H1 (cell line): ENCODE measurements around the gene PLEKHA3. TPM values are rescaled to one million over a fixed set of nuclear protein-coding genes. Genes with fewer than 3 reads are reported as not detected.

Experiments
- CTCF ChIA-PET: fragments of 300-600 bp; sonication (Branson Sonifier 250); formaldehyde crosslinking; loops from one replicate; lab custom pipeline; 2021; ENCODE audit not compliant: partially characterized antibody; lab: Charles Lee
- POLR2A ChIA-PET: fragments of 300-600 bp; sonication (Branson Sonifier 250); formaldehyde crosslinking; loops from one replicate; lab custom pipeline; 2021; ENCODE audit warnings: inconsistent platforms; ENCODE audit not compliant: partially characterized antibody; lab: Charles Lee
- DNase-seq, 2 experiments: peaks; one replicate each; pipeline versions ENCODE4 v3.0.0 to v3.0.0-alpha.2; 2010 to 2022; ENCODE audit warnings: low spot score in 2 of 2, low read depth in 1 of 2, mixed read lengths in 1 of 2
- FAIRE-seq: peaks from 2 replicates; lab custom pipeline; 2011; peaks lifted over from hg19 to GRCh38; lab: Jason Lieb, UNC
- H2AFZ ChIP-seq: 2 replicates; pipeline ENCODE4 v1.8.1; 2012; ENCODE audit warnings: low read length, inconsistent platforms
- H2AK5ac ChIP-seq: 2 replicates; pipeline ENCODE4 v1.6.1; 2013; ENCODE audit warnings: low read depth, low read length
- H2BK120ac ChIP-seq: replicated peaks from 2 replicates; pipeline ENCODE3; 2013; ENCODE audit warnings: low read depth, low read length, inconsistent platforms
- H2BK12ac ChIP-seq: 2 replicates; pipeline ENCODE4 v1.6.1; 2013; ENCODE audit warnings: low read depth, low read length
- H2BK15ac ChIP-seq: 2 replicates; pipeline ENCODE4 v1.6.1; 2013; ENCODE audit warnings: low read length
- H2BK20ac ChIP-seq: 2 replicates; pipeline ENCODE4 v1.6.1; 2013; ENCODE audit warnings: low read length
- H2BK5ac ChIP-seq: 2 replicates; pipeline ENCODE4 v1.6.1; 2013; ENCODE audit warnings: low read depth, low read length
- H3K14ac ChIP-seq: 2 replicates; pipeline ENCODE4 v1.6.1; 2013; ENCODE audit warnings: inconsistent platforms; ENCODE audit not compliant: insufficient read length
- H3K18ac ChIP-seq: 2 replicates; pipeline ENCODE4 v1.6.1; 2013; ENCODE audit warnings: low read length; ENCODE audit errors: extremely low read depth
- H3K23ac ChIP-seq: 2 replicates; pipeline ENCODE4 v1.6.1; 2013; ENCODE audit warnings: inconsistent platforms; ENCODE audit not compliant: insufficient read length
- H3K23me2 ChIP-seq: 2 replicates; pipeline ENCODE4 v1.6.1; 2013; ENCODE audit warnings: low read depth, low read length
- H3K27ac ChIP-seq: 2 replicates; pipeline ENCODE4 v1.6.1; 2011; ENCODE audit warnings: low read depth, low read length, inconsistent platforms
- H3K27me3 ChIP-seq, 4 experiments: replicated peaks in 1 of 4; 1 replicate in 1 of 4; 2 replicates in 3 of 4; pipeline versions ENCODE4 v1.6.1 to v1.8.1; 2011 to 2013; ENCODE audit warnings: low read length in 3 of 4, mild to moderate bottlenecking in 3 of 4, inconsistent platforms in 2 of 4, mixed read lengths in 2 of 4, moderate library complexity in 1 of 4; ENCODE audit not compliant: control insufficient read depth in 3 of 4, insufficient read depth in 3 of 4; ENCODE audit errors: extremely low read depth in 1 of 4
- H3K36me3 ChIP-seq, 4 experiments: 2 replicates each; pipeline versions ENCODE4 v1.6.1 to v1.8.1; 2011 to 2013; ENCODE audit warnings: mild to moderate bottlenecking in 4 of 4, low read length in 3 of 4, moderate library complexity in 2 of 4, control low read depth in 1 of 4, inconsistent platforms in 1 of 4; ENCODE audit not compliant: insufficient read depth in 4 of 4, control insufficient read depth in 2 of 4
- H3K4ac ChIP-seq: replicated peaks from 2 replicates; pipeline ENCODE3; 2013; ENCODE audit warnings: low read length, low read depth, mixed read lengths, inconsistent platforms; ENCODE audit not compliant: insufficient read length
- H3K4me1 ChIP-seq, 4 experiments: replicated peaks in 1 of 4; 1 replicate in 1 of 4; 2 replicates in 3 of 4; pipeline versions ENCODE4 v1.6.1 to v1.8.1; 2011 to 2013; ENCODE audit warnings: low read length in 3 of 4, inconsistent platforms in 2 of 4, mixed read lengths in 1 of 4; ENCODE audit not compliant: insufficient read depth in 4 of 4, control insufficient read depth in 3 of 4
- H3K4me2 ChIP-seq, 2 experiments: 2 replicates each; pipeline versions ENCODE4 v1.6.1 to v1.8.1; 2011 to 2013; ENCODE audit warnings: low read depth in 2 of 2, low read length in 2 of 2, control low read depth in 1 of 2, inconsistent platforms in 1 of 2, mild to moderate bottlenecking in 1 of 2; ENCODE audit not compliant: insufficient read depth in 1 of 2
- H3K4me3 ChIP-seq, 4 experiments: fragments of 200-600, 300-600 bp in 1 of 4; sonication (generic), shearing (Covaris generic), sonication (Bioruptor Twin) in 1 of 4; 2 replicates each; pipeline versions ENCODE4 v1.5.1 to v1.8.1; 2011 to 2016; ENCODE audit warnings: low read length in 4 of 4, low read depth in 3 of 4, control low read depth in 2 of 4, inconsistent platforms in 2 of 4, mild to moderate bottlenecking in 2 of 4, mixed read lengths in 1 of 4, moderate library complexity in 1 of 4; ENCODE audit not compliant: insufficient read depth in 2 of 4; ENCODE audit errors: extremely low read depth in 1 of 4
- H3K56ac ChIP-seq: replicated peaks from 2 replicates; pipeline ENCODE3; 2013; ENCODE audit warnings: low read depth, mild to moderate bottlenecking, mixed read lengths, low read length, inconsistent platforms; ENCODE audit not compliant: insufficient read length
- H3K79me1 ChIP-seq: 2 replicates; pipeline ENCODE4 v1.6.1; 2013; ENCODE audit warnings: low read depth, low read length, control low read depth
- H3K79me2 ChIP-seq, 2 experiments: 2 replicates each; pipeline versions ENCODE4 v1.6.1 to v1.8.1; 2012 to 2013; ENCODE audit warnings: low read length in 2 of 2, mild to moderate bottlenecking in 2 of 2, inconsistent platforms in 1 of 2; ENCODE audit not compliant: insufficient read depth in 2 of 2, control insufficient read depth in 1 of 2
- H3K9ac ChIP-seq, 4 experiments: replicated peaks in 1 of 4; 1 replicate in 1 of 4; 2 replicates in 3 of 4; pipeline versions ENCODE4 v1.6.1 to v1.8.1; 2011 to 2013; ENCODE audit warnings: low read depth in 3 of 4, low read length in 3 of 4, control low read depth in 2 of 4, mild to moderate bottlenecking in 2 of 4, moderate library complexity in 2 of 4, inconsistent platforms in 1 of 4; ENCODE audit errors: extremely low read depth in 1 of 4
- H3K9me3 ChIP-seq, 2 experiments: 2 replicates each; pipeline versions ENCODE4 v1.6.1 to v1.8.1; 2012 to 2013; ENCODE audit warnings: mild to moderate bottlenecking in 2 of 2, moderate library complexity in 2 of 2, control low read depth in 1 of 2, inconsistent platforms in 1 of 2, low read depth in 1 of 2, low read length in 1 of 2, mixed read lengths in 1 of 2; ENCODE audit not compliant: insufficient read depth in 2 of 2
- H4K20me1 ChIP-seq, 2 experiments: replicated peaks in 1 of 2; 2 replicates each; pipeline versions ENCODE3 to v1.8.1; 2011 to 2013; ENCODE audit warnings: inconsistent platforms in 2 of 2, low read length in 2 of 2, mild to moderate bottlenecking in 1 of 2; ENCODE audit not compliant: insufficient read depth in 2 of 2, control insufficient read depth in 1 of 2
- H4K5ac ChIP-seq: 2 replicates; pipeline ENCODE4 v1.6.1; 2013; ENCODE audit warnings: low read length, low read depth, mixed read lengths, inconsistent platforms; ENCODE audit not compliant: insufficient read length
- H4K8ac ChIP-seq: 2 replicates; pipeline ENCODE4 v1.8.0; 2013; ENCODE audit warnings: mild to moderate bottlenecking, moderate library complexity, low read length, inconsistent platforms; ENCODE audit not compliant: insufficient read depth; ENCODE audit errors: extremely low read depth
- H4K91ac ChIP-seq: replicated peaks from 2 replicates; pipeline ENCODE3; 2013; ENCODE audit warnings: low read length, mixed read lengths, inconsistent platforms; ENCODE audit not compliant: insufficient read length
- CHD2 ChIP-seq: IDR thresholded peaks from 2 replicates; pipeline ENCODE4 v1.6.1; 2012; ENCODE audit warnings: low read length, improper control_type of control experiment
- GTF2F1 ChIP-seq: IDR thresholded peaks from 2 replicates; pipeline ENCODE4 v1.6.1; 2012; ENCODE audit warnings: low read depth, low read length, improper control_type of control experiment, borderline replicate concordance
- RXRA ChIP-seq: IDR thresholded peaks from 2 replicates; pipeline ENCODE4 v1.6.1; 2011; ENCODE audit warnings: low read depth, mild to moderate bottlenecking, low read length, moderate library complexity; ENCODE audit not compliant: insufficient read depth
- SAP30 ChIP-seq: fragments of 300-600 bp; sonication (generic); IDR thresholded peaks from 2 replicates; pipeline ENCODE4 v1.7.1; 2012; ENCODE audit warnings: low read length, moderate library complexity, mild to moderate bottlenecking, inconsistent platforms; ENCODE audit not compliant: insufficient read depth, insufficient replicate concordance
- WGBS, 2 experiments: shearing (Covaris generic) in 1 of 2; methylation state at CpG; one replicate each; pipeline versions ENCODE4 v1.1.6 to v1.1.7; 2013 to 2015; ENCODE audit warnings: low lambda C conversion rate in 2 of 2, mixed read lengths in 2 of 2, inconsistent platforms in 1 of 2, low coverage in 1 of 2, missing lambda C conversion rate in 1 of 2; ENCODE audit not compliant: insufficient replicate concordance in 2 of 2, insufficient coverage in 1 of 2, insufficient read length in 1 of 2; ENCODE audit errors: extremely low coverage in 1 of 2, missing lambda C conversion rate in 1 of 2; 5-methylcytosine and 5-hydroxymethylcytosine counted together
- polyA plus RNA-seq, 7 experiments: library from polyadenylated mRNA; depleted of rRNA in 3 of 7; stranded (reverse) in 5 of 7; unstranded in 2 of 7; fragments of >200 nt in 5 of 7; fragments of 200-250 nt in 2 of 7; gene quantifications; 1 replicate in 5 of 7; 2 replicates in 1 of 7; 4 replicates in 1 of 7; pipeline versions ENCODE4 v1.2.1 to v1.2.3, GENCODE V29; 2011 to 2013; ENCODE audit warnings: missing spikeins in 2 of 7, mixed read lengths in 2 of 7
- total RNA-seq: library from RNA; stranded (reverse); fragmentation: NEBNext Ultra II Directional; extraction: Animal tissue kit (Norgen Biotek cat#: 25700); gene quantifications from 2 replicates; pipeline ENCODE4 v1.2.1, GENCODE V29; 2021

The PLEKHA3 gene
- total and polyA plus RNA-seq, 2 of the 8 experiments (the other 6 are each of a cell fraction or from before 2014, with no cell fraction given), result 1.9 to 20.1 TPM

DNA sequence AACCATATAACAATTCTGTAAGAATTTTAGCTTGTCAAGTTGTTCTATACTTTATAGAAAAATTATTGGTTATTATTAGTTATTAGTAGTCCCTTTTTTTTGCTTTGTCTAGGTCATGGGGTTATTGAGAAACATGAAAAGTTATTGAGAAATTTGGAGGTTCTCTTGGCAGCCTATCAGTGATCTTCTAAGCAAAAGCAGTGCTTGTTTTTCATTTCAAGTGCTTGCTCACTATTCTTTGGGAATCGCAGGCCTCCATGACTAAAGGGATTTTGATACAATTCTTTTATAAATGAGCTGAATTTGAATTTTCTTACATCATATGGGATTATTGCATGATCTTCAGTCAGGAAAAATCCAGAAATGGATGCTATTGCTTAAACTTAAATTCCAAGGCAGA lies 25.8 kb downstream of the PLEKHA3 start:
- POLR2A ChIA-PET, result interaction anchor here (1.2 to 1.7 kb wide), 3 partner anchors 10 to 55 kb away, joined by 3 to 5 read pairs (median 3); partner anchors contain the start of genes PJVK, PLEKHA3 and PRKRA
- no peaks in the 10 kb centered on the region for H3K79me1 ChIP-seq
- no peaks in the 10 kb centered on the region for H3K9me3 ChIP-seq
- no peak overlapping the region for H3K4me3 ChIP-seq
- no peak overlapping the region for H3K4me2 ChIP-seq
- no peak overlapping the region for H3K14ac ChIP-seq
- H2BK20ac ChIP-seq, result no peak overlapping the region
- no peak for TF ChIP-seq CHD2
- no peak for TF ChIP-seq GTF2F1
- TF ChIP-seq RXRA, result no peak
- TF ChIP-seq SAP30, result no peak
- peaks cover 0 to 3% (median 0%) of the 10 kb centered on the region in 4 experiments; a peak in 2 of 7 replicates for H3K4me1 ChIP-seq
- no peak overlapping the region for H3K23ac ChIP-seq
- H3K23me2 ChIP-seq, result no peaks in the 10 kb centered on the region
- H3K36me3 ChIP-seq, result peaks cover 0 to 10% (median 2%) of the 10 kb centered on the region in 4 experiments; a peak in 4 of 8 replicates
- no peak overlapping the region for H4K8ac ChIP-seq
- H3K27ac ChIP-seq, result no peak overlapping the region
- H3K56ac ChIP-seq, result no peak overlapping the region
- no peak overlapping the region for H2BK12ac ChIP-seq
- H4K91ac ChIP-seq, result no peak overlapping the region
- no peak for DNase-seq
- H3K18ac ChIP-seq, result no peak overlapping the region
- H3K4ac ChIP-seq, result no peak overlapping the region
- 97% methylated on average over 1 of the region's 1 CpG; no CpG with 5 or more reads in 1 of the 2 experiments for WGBS, 2 experiments
- no peak overlapping the region for H2AFZ ChIP-seq
- no peak overlapping the region for H2BK5ac ChIP-seq
- no peak overlapping the region for H2BK120ac ChIP-seq
- no peaks in the 10 kb centered on the region for H3K79me2 ChIP-seq
- H4K5ac ChIP-seq, result no peak overlapping the region
- H4K20me1 ChIP-seq, result no peaks in the 10 kb centered on the region
- FAIRE-seq, result no peak
- H2AK5ac ChIP-seq, result no peak overlapping the region
- CTCF ChIA-PET, result interaction anchor here (1.3 to 2.6 kb wide), 3 partner anchors 12 to 18 kb away, joined by 4 to 8 read pairs (median 5); no protein-coding TSS in a partner anchor
- H2BK15ac ChIP-seq, result no peak overlapping the region
- no peaks in the 10 kb centered on the region for H3K27me3 ChIP-seq
- no peak overlapping the region for H3K9ac ChIP-seq
